Brain microvascular endothelial cell (primary cell): Measurements from ENCODE around the gene VIL1.

ENCODE experiments used
- DNase-seq: peaks from one replicate; pipeline ENCODE4 v3.0.0-alpha.2; 2020
- H3K27ac ChIP-seq: fragments of 250-450 bp; sonication (Bioruptor Pico); 2 replicates; pipeline ENCODE4 v1.5.1; 2020; ENCODE audit warnings: mild to moderate bottlenecking, moderate library complexity
- H3K27me3 ChIP-seq: fragments of 250-450 bp; sonication (Bioruptor Pico); replicated peaks from 2 replicates; pipeline ENCODE4 v1.5.1; 2020; ENCODE audit warnings: mild to moderate bottlenecking
- H3K36me3 ChIP-seq: fragments of 250-450 bp; sonication (Bioruptor Pico); replicated peaks from 2 replicates; pipeline ENCODE4 v1.5.1; 2020; ENCODE audit warnings: mild to moderate bottlenecking
- H3K4me3 ChIP-seq: 2 replicates; pipeline ENCODE4 v1.5.1; 2011; ENCODE audit warnings: low read depth, mild to moderate bottlenecking, control low read depth, low read length, moderate library complexity
- CTCF ChIP-seq: IDR thresholded peaks from 2 replicates; pipeline ENCODE4 v1.5.1; 2011; ENCODE audit warnings: low read depth, mild to moderate bottlenecking, moderate library complexity, low read length, control low read depth, inconsistent platforms; ENCODE audit errors: missing control alignments
- in situ Hi-C: cut with HindIII; loops from 2 replicates; pipeline ENCODE4 v1.10.0; 2017; ENCODE audit warnings: low sequenced_read_pairs, low pct_ligation_motif_present

Gene VIL1

GRCh38 chr2:218421027-218421426 is 2.1 kb downstream of the VIL1 start:
- TF ChIP-seq CTCF = no peak
- Histone ChIP-seq H3K27ac (no peak overlapping the region), H3K36me3 (no peaks in the 10 kb centered on the region), H3K27me3 (no peaks in the 10 kb centered on the region), H3K4me3 (no peak overlapping the region)
- DNase-seq = no peak
- in situ Hi-C loops = no loop called here

GRCh38 chr2:218422403-218423086 is 3.6 kb downstream of the VIL1 start:
- Histone ChIP-seq H3K36me3 (no peaks in the 10 kb centered on the region), H3K4me3 (no peak overlapping the region), H3K27me3 (no peaks in the 10 kb centered on the region), H3K27ac (no peak overlapping the region)
- no peak for DNase-seq
- in situ Hi-C loops = no loop called here
- no peak for TF ChIP-seq CTCF

GRCh38 chr2:218423584-218423983 is 4.7 kb downstream of the VIL1 start:
- in situ Hi-C loops = no loop called here
- Histone ChIP-seq H3K27ac (no peak overlapping the region), H3K36me3 (no peaks in the 10 kb centered on the region), H3K4me3 (no peak overlapping the region), H3K27me3 (no peaks in the 10 kb centered on the region)
- no peak for DNase-seq
- no peak for TF ChIP-seq CTCF

GRCh38 chr2:218425531-218425930 is 6.6 kb downstream of the VIL1 start:
- Histone ChIP-seq H3K27ac (no peak overlapping the region), H3K27me3 (no peaks in the 10 kb centered on the region), H3K4me3 (no peak overlapping the region), H3K36me3 (no peaks in the 10 kb centered on the region)
- no peak for DNase-seq
- in situ Hi-C loops = no loop called here
- no peak for TF ChIP-seq CTCF

- H3K4me3 ChIP-seq = no peak overlapping the region
- DNase-seq = no peak
- in situ Hi-C loops = no loop called here
- TF ChIP-seq CTCF = no peak
- H3K27ac ChIP-seq = no peak overlapping the region
- H3K36me3 ChIP-seq = no peaks in the 10 kb centered on the region
- no peaks in the 10 kb centered on the region for H3K27me3 ChIP-seq
Measured at GRCh38 chr2:218427741-218428140, 8.8 kb downstream of the VIL1 start.
